Astrocyte of the spinal cord (primary cell): Measurements from ENCODE around the gene PLEKHG4.

Experiments
- DNase-seq: peaks from one replicate; pipeline ENCODE4 v3.0.0; 2011; ENCODE audit warnings: low read depth, low spot score
- H3K4me3 ChIP-seq: 2 replicates; pipeline ENCODE4 v1.5.1; 2011; ENCODE audit warnings: low read depth, mild to moderate bottlenecking, low read length, moderate library complexity
- CTCF ChIP-seq: IDR thresholded peaks from 2 replicates; pipeline ENCODE4 v1.5.1; 2012; ENCODE audit warnings: low read depth, mild to moderate bottlenecking, low read length, inconsistent platforms
- in situ Hi-C: cut with HindIII; loops from 2 replicates; pipeline ENCODE4 v1.10.0; 2017; ENCODE audit warnings: low sequenced_read_pairs

Gene PLEKHG4

GRCh38 chr16:67241008-67241900 lies 38.1 kb upstream of the PLEKHG4 start:
- in situ Hi-C loops = no loop called here
- no peak overlapping the region for H3K4me3 ChIP-seq
- TF ChIP-seq CTCF = no peak
- DNase-seq = peak; percentile 75

- no peak for DNase-seq
- no peak for TF ChIP-seq CTCF
- in situ Hi-C loops = no loop called here
- H3K4me3 ChIP-seq = no peak overlapping the region
Observed at GRCh38 chr16:67242138-67242730, 37.1 kb upstream of the PLEKHG4 start.

GRCh38 chr16:67243481-67243880 lies 35.9 kb upstream of the PLEKHG4 start:
- H3K4me3 ChIP-seq = no peak overlapping the region
- in situ Hi-C loops = no loop called here
- DNase-seq = no peak
- TF ChIP-seq CTCF = no peak

GRCh38 chr16:67244387-67245185 lies 34.7 kb upstream of the PLEKHG4 start:
- in situ Hi-C loops = no loop called here
- peak; percentile 86 for DNase-seq
- H3K4me3 ChIP-seq = no peak overlapping the region
- TF ChIP-seq CTCF = peak; percentile 1

GRCh38 chr16:67245186-67245585 lies 34.1 kb upstream of the PLEKHG4 start:
- in situ Hi-C loops = no loop called here
- TF ChIP-seq CTCF = no peak
- no peak overlapping the region for H3K4me3 ChIP-seq
- DNase-seq = no peak

GRCh38 chr16:67245674-67246080 lies 33.7 kb upstream of the PLEKHG4 start:
- TF ChIP-seq CTCF = no peak
- peak overlapping the region; percentile 92 for H3K4me3 ChIP-seq
- DNase-seq = no peak
- in situ Hi-C loops = no loop called here
